Keratinocyte (primary cell): ENCODE data around the gene IL1RAPL2. TPM values are rescaled to one million over a fixed set of nuclear protein-coding genes. Genes with fewer than 3 reads are reported as not detected.

Source experiments
- DNase-seq: peaks from one replicate; pipeline ENCODE4 v3.0.0-alpha.2; 2011; ENCODE audit warnings: low read depth, missing footprints, low spot score
- FAIRE-seq: peaks from 2 replicates; lab custom pipeline; 2011; peaks lifted over from hg19 to GRCh38; lab: Jason Lieb, UNC
- H2AFZ ChIP-seq: 2 replicates; pipeline ENCODE4 v1.6.0; 2012; ENCODE audit warnings: low read length, control low read depth, inconsistent platforms; ENCODE audit not compliant: control insufficient read depth
- H3K27ac ChIP-seq: 2 replicates; pipeline ENCODE4 v1.5.1; 2011; ENCODE audit warnings: low read length; ENCODE audit not compliant: control insufficient read depth, insufficient read depth
- H3K27me3 ChIP-seq: 3 replicates; pipeline ENCODE4 v1.6.0; 2011; ENCODE audit warnings: low read length; ENCODE audit not compliant: control insufficient read depth, insufficient read depth; ENCODE audit errors: extremely low read depth
- H3K36me3 ChIP-seq, 2 experiments: 2 replicates in 1 of 2; 3 replicates in 1 of 2; pipeline ENCODE4 v1.5.1; 2011; ENCODE audit warnings: low read length in 2 of 2, mild to moderate bottlenecking in 1 of 2; ENCODE audit not compliant: control insufficient read depth in 2 of 2, insufficient read depth in 2 of 2; ENCODE audit errors: extremely low read depth in 1 of 2
- H3K4me1 ChIP-seq: 3 replicates; pipeline ENCODE4 v1.5.1; 2011; ENCODE audit warnings: low read length; ENCODE audit not compliant: control insufficient read depth, insufficient read depth; ENCODE audit errors: extremely low read depth
- H3K4me2 ChIP-seq: 3 replicates; pipeline ENCODE4 v1.6.0; 2011; ENCODE audit warnings: low read depth, low read length; ENCODE audit not compliant: control insufficient read depth, insufficient read depth; ENCODE audit errors: extremely low read depth
- H3K4me3 ChIP-seq, 3 experiments: fragments of 200-600 bp in 1 of 3; sonication (generic) in 1 of 3; 2 replicates in 2 of 3; 3 replicates in 1 of 3; pipeline ENCODE4 v1.5.1; 2011 to 2016; ENCODE audit warnings: low read length in 3 of 3, mild to moderate bottlenecking in 3 of 3, control low read depth in 2 of 3, inconsistent platforms in 1 of 3, low read depth in 1 of 3, mixed read lengths in 1 of 3, mixed run types in 1 of 3, moderate library complexity in 1 of 3; ENCODE audit not compliant: control insufficient read depth in 2 of 3, insufficient read depth in 2 of 3; ENCODE audit errors: extremely low read depth in 1 of 3
- H3K79me2 ChIP-seq: 2 replicates; pipeline ENCODE4 v1.6.0; 2012; ENCODE audit warnings: low read length; ENCODE audit not compliant: control insufficient read depth, insufficient read depth
- H3K9ac ChIP-seq: 3 replicates; pipeline ENCODE4 v1.6.0; 2011; ENCODE audit warnings: low read length; ENCODE audit not compliant: control insufficient read depth, insufficient read depth; ENCODE audit errors: extremely low read depth
- H3K9me1 ChIP-seq: 3 replicates; pipeline ENCODE4 v1.6.0; 2011; ENCODE audit warnings: low read length; ENCODE audit not compliant: control insufficient read depth, insufficient read depth; ENCODE audit errors: extremely low read depth
- H3K9me3 ChIP-seq: 2 replicates; pipeline ENCODE4 v1.5.1; 2012; ENCODE audit warnings: low read depth, low read length; ENCODE audit not compliant: control insufficient read depth
- H4K20me1 ChIP-seq: 3 replicates; pipeline ENCODE4 v1.6.0; 2011; ENCODE audit warnings: low read length; ENCODE audit not compliant: control insufficient read depth, insufficient read depth; ENCODE audit errors: extremely low read depth
- EZH2 ChIP-seq: IDR thresholded peaks from one replicate; pipeline ENCODE4 v1.6.1; 2012; ENCODE audit warnings: inconsistent platforms, mild to moderate bottlenecking, low read length, moderate library complexity
- dilution Hi-C: fragments of 300-500 bp; cut with MboI; formaldehyde crosslinking; loops from one replicate; pipeline ENCODE4 v1.7.0; 2020; ENCODE audit warnings: low sequenced_read_pairs; ENCODE audit not compliant: extremely low pct_ligation_motif_present
- polyA plus RNA-seq, 5 experiments: library from polyadenylated mRNA; depleted of rRNA in 3 of 5; stranded (reverse) in 3 of 5; stranded (forward) in 1 of 5; unstranded in 1 of 5; fragments of >200 nt; gene quantifications; 1 replicate in 1 of 5; 2 replicates in 3 of 5; 3 replicates in 1 of 5; pipeline versions ENCODE4 v1.2.1 to v1.2.3, GENCODE V29; 2011 to 2012; ENCODE audit warnings: missing spikeins in 2 of 5, low read depth in 1 of 5, low replicate concordance in 1 of 5
- TF ChIP-seq, protein P1 (sequence below), 3 experiments: IDR thresholded peaks in 1 of 3; conservative IDR thresholded peaks in 1 of 3; optimal IDR thresholded peaks in 1 of 3; 2 replicates in 2 of 3; 3 replicates in 1 of 3; pipeline versions ENCODE3 to v1.5.1; 2011; ENCODE audit warnings: low read length in 3 of 3, mild to moderate bottlenecking in 3 of 3, moderate library complexity in 2 of 3, control low read depth in 1 of 3, inconsistent platforms in 1 of 3; ENCODE audit not compliant: insufficient read depth in 2 of 3; ENCODE audit errors: extremely low read depth in 1 of 3

IL1RAPL2 gene
- polyA plus RNA-seq, 1 donor (not counting 4 experiments of a cell fraction or from before 2014, with no cell fraction given): 0.24 TPM

DNA sequence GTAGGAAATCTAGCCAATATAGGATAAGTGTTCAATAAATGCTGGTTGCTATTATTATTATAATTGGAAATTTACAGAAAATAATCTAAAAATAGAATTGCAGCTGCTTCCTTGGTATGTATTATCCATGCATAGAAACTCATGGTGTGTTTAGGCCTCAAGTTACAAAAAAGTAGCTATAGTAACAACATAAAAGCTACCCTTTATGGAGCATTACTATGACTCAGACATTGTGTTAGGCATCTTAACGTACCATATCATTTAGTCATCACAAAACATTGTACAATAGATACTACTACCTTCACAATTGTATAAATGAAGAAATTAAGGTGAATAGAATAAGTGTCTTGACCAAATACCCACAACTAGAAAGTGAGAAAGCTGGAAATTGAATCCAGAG is 1129.5 kb downstream of the IL1RAPL2 start:
- no peak overlapping the region for H3K9ac ChIP-seq
- no peaks in the 10 kb centered on the region for H3K9me1 ChIP-seq
- no peaks in the 10 kb centered on the region for H3K79me2 ChIP-seq
- no peaks in the 10 kb centered on the region for H4K20me1 ChIP-seq
- H3K4me1 ChIP-seq: peaks cover 7% of the 10 kb centered on the region
- no peak overlapping the region for H3K4me3 ChIP-seq
- no peak for TF ChIP-seq EZH2
- TF ChIP-seq, protein P1, sequence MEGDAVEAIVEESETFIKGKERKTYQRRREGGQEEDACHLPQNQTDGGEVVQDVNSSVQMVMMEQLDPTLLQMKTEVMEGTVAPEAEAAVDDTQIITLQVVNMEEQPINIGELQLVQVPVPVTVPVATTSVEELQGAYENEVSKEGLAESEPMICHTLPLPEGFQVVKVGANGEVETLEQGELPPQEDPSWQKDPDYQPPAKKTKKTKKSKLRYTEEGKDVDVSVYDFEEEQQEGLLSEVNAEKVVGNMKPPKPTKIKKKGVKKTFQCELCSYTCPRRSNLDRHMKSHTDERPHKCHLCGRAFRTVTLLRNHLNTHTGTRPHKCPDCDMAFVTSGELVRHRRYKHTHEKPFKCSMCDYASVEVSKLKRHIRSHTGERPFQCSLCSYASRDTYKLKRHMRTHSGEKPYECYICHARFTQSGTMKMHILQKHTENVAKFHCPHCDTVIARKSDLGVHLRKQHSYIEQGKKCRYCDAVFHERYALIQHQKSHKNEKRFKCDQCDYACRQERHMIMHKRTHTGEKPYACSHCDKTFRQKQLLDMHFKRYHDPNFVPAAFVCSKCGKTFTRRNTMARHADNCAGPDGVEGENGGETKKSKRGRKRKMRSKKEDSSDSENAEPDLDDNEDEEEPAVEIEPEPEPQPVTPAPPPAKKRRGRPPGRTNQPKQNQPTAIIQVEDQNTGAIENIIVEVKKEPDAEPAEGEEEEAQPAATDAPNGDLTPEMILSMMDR (optimal IDR thresholded peaks at IDR 0.05 in 1 of 3, IDR thresholded peaks at IDR 0.05 in 1 of 3, conservative IDR thresholded peaks at IDR 0.05 in 1 of 3; ENCODE audit: extremely low read depth in 1 of 3, insufficient read depth in 2 of 3, low read length in 3 of 3): no peak
- H3K36me3 ChIP-seq: no peaks in the 10 kb centered on the region
- dilution Hi-C loops: no loop called here
- H3K27ac ChIP-seq: peak overlapping the region; percentile 70
- H2AFZ ChIP-seq: no peak overlapping the region
- FAIRE-seq: no peak
- no peaks in the 10 kb centered on the region for H3K9me3 ChIP-seq
- DNase-seq: no peak
- no peak overlapping the region for H3K4me2 ChIP-seq
- no peaks in the 10 kb centered on the region for H3K27me3 ChIP-seq

DNA sequence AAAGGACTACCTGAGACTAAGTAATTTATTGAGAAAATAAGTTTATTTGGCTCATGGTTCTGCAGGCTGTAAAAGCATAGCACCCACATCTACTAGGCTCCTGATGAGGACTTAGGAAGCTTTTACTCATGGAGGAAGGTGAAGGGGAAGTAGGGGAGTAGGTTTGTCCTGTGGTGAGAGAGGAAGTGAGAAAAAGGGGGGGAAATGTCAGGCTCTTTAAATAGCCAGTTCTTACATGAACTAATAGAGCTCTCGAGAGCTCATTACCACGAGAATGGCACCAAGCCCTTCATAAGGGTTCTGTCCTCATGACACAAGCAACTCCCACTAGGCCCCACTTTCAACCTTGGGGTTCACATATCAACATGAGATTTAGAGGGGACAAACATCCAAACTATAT is 1130.9 kb downstream of the IL1RAPL2 start:
- H3K36me3 ChIP-seq: no peaks in the 10 kb centered on the region
- dilution Hi-C loops: no loop called here
- no peak overlapping the region for H3K4me3 ChIP-seq
- no peak overlapping the region for H2AFZ ChIP-seq
- H3K9ac ChIP-seq: no peak overlapping the region
- TF ChIP-seq EZH2: no peak
- TF ChIP-seq, protein P1 (optimal IDR thresholded peaks at IDR 0.05 in 1 of 3, IDR thresholded peaks at IDR 0.05 in 1 of 3, conservative IDR thresholded peaks at IDR 0.05 in 1 of 3; ENCODE audit: extremely low read depth in 1 of 3, insufficient read depth in 2 of 3, low read length in 3 of 3): no peak
- H3K79me2 ChIP-seq: no peaks in the 10 kb centered on the region
- no peaks in the 10 kb centered on the region for H3K27me3 ChIP-seq
- no peak overlapping the region for H3K27ac ChIP-seq
- FAIRE-seq (no peak), DNase-seq (no peak)
- H3K4me1 ChIP-seq: peaks cover 11% of the 10 kb centered on the region
- no peaks in the 10 kb centered on the region for H4K20me1 ChIP-seq
- H3K9me3 ChIP-seq: no peaks in the 10 kb centered on the region
- no peak overlapping the region for H3K4me2 ChIP-seq
- H3K9me1 ChIP-seq: no peaks in the 10 kb centered on the region
